HFFc6 (cell line): ENCODE measurements around the gene ALG9. TPM values are rescaled to one million over a fixed set of nuclear protein-coding genes. Genes with fewer than 3 reads are reported as not detected.

ENCODE experiments used
- DNase-seq: peaks from one replicate; pipeline ENCODE4 v3.0.0-alpha.2; 2018
- H3K27ac Mint-ChIP-seq: 2 replicates; pipeline ENCODE4 v1.8.0; 2020; ENCODE audit warnings: mild to moderate bottlenecking, mixed read lengths
- H3K27me3 Mint-ChIP-seq: 2 replicates; pipeline ENCODE4 v1.8.0; 2021; ENCODE audit warnings: mild to moderate bottlenecking, moderate library complexity, mixed read lengths; ENCODE audit not compliant: insufficient read depth
- H3K36me3 Mint-ChIP-seq: 2 replicates; pipeline ENCODE4 v1.8.0; 2021; ENCODE audit warnings: low read depth, mixed read lengths
- H3K4me1 Mint-ChIP-seq: 2 replicates; pipeline ENCODE4 v1.8.0; 2020; ENCODE audit warnings: low read depth, mixed read lengths
- H3K4me3 Mint-ChIP-seq: 2 replicates; pipeline ENCODE4 v1.8.0; 2020; ENCODE audit warnings: mild to moderate bottlenecking, moderate library complexity, mixed read lengths
- H3K9me3 Mint-ChIP-seq: 2 replicates; pipeline ENCODE4 v1.8.0; 2020; ENCODE audit warnings: mild to moderate bottlenecking, mixed read lengths
- total RNA-seq, 6 experiments: library from RNA; stranded (reverse); fragmentation: NEBNext Ultra II Directional; extraction: Animal tissue kit (Norgen Biotek cat#: 25700); gene quantifications; 2 replicates in 1 of 6; 3 replicates in 5 of 6; pipeline ENCODE4 v1.2.3, GENCODE V29; 2021
- TF ChIP-seq, protein P1 (sequence below): fragments of 200-600 bp; sonication (generic); IDR thresholded peaks from 2 replicates; pipeline ENCODE4 v1.5.0; 2021; ENCODE audit warnings: antibody characterized with exemption, mild to moderate bottlenecking

The ALG9 gene
- total RNA-seq, 6 experiments from 2014 or later, result 31.1 to 44.2 (median 36.5) TPM

DNA sequence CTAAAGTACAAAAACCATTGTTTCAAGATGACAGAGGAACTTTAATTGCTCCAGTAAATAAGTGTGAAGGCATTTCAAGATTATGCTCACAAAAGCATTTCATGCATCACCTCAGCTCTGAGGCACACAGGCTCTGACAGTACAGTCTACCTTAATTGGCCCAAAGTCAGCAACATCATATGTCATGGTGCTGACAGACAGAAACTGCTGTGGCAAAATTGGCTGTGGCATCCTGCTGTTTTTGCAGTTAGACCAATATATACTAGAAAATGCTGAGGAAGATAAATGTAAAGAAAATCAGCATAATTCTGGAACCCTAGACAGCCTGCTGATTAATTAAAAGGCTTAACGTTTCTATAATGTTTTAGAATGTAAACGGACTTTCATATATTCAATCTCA lies 70.2 kb downstream of the ALG9 start:
- DNase-seq, result no peak
- H3K36me3 Mint-ChIP-seq, result peaks cover 56% of the 10 kb centered on the region
- H3K9me3 Mint-ChIP-seq, result peaks cover 5% of the 10 kb centered on the region
- no peak overlapping the region for H3K4me3 Mint-ChIP-seq
- TF ChIP-seq, protein P1, sequence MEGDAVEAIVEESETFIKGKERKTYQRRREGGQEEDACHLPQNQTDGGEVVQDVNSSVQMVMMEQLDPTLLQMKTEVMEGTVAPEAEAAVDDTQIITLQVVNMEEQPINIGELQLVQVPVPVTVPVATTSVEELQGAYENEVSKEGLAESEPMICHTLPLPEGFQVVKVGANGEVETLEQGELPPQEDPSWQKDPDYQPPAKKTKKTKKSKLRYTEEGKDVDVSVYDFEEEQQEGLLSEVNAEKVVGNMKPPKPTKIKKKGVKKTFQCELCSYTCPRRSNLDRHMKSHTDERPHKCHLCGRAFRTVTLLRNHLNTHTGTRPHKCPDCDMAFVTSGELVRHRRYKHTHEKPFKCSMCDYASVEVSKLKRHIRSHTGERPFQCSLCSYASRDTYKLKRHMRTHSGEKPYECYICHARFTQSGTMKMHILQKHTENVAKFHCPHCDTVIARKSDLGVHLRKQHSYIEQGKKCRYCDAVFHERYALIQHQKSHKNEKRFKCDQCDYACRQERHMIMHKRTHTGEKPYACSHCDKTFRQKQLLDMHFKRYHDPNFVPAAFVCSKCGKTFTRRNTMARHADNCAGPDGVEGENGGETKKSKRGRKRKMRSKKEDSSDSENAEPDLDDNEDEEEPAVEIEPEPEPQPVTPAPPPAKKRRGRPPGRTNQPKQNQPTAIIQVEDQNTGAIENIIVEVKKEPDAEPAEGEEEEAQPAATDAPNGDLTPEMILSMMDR, result no peak
- peaks cover 37% of the 10 kb centered on the region for H3K4me1 Mint-ChIP-seq
- no peak overlapping the region for H3K27ac Mint-ChIP-seq
- H3K27me3 Mint-ChIP-seq, result no peaks in the 10 kb centered on the region; the same call in 1 of the 2 replicates

DNA sequence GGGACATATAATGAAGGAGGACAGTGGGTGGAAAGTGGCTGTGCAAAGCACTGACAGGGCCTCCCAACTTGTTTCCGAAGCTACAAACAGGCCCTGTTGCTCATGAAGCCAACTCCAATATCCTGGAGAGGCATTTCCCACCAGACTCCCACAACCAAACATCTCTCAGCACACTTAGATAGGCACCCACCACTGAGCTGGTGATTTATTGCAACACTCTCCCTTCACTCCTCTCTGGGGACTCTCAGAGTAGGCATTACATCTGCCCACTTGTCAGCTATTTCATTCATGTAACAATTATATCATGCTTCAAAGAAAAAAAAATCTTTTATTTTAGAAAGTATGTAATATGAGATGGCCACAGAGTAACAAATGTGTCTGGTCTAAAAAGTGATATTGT lies 73.1 kb downstream of the ALG9 start:
- peaks cover 65% of the 10 kb centered on the region for H3K4me1 Mint-ChIP-seq
- peaks cover 5% of the 10 kb centered on the region for H3K9me3 Mint-ChIP-seq
- TF ChIP-seq, protein P1, result no peak

DNA sequence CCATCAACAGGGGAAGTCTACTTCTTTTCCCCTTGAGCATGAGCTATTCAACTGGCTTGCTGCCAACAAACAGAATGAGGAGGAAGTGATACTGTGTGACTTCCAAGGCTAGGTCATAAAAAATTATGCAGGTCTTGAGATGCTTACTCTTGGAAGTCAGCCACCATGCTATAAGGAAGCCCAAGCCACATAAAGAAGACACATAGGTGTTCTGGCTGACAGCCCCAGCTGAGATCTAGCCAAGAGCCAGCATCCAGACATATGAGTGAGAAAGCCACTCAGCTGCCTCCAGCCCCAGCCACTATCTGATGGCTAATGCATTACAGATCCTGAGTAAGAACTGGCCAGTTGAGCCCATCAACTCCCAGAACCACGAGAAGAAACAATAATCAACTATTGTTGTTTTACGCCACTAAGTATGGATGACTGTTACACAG lies 74.2 kb downstream of the ALG9 start:
- no peaks in the 10 kb centered on the region; the same call in 1 of the 2 replicates for H3K27me3 Mint-ChIP-seq
- H3K4me1 Mint-ChIP-seq, result peaks cover 76% of the 10 kb centered on the region
- peak; percentile 25 for DNase-seq
- no peak overlapping the region for H3K4me3 Mint-ChIP-seq
- TF ChIP-seq, protein P1, result no peak
- peaks cover 45% of the 10 kb centered on the region for H3K36me3 Mint-ChIP-seq
- H3K27ac Mint-ChIP-seq, result peak overlapping the region; percentile 73
- peaks cover 5% of the 10 kb centered on the region for H3K9me3 Mint-ChIP-seq

More for the DNA sequence above, 73.1 kb downstream of the ALG9 start:
- no peak for DNase-seq
- Mint-ChIP-seq H3K4me3 (no peak overlapping the region; the same call in 1 of the 2 replicates), H3K36me3 (peaks cover 52% of the 10 kb centered on the region), H3K27me3 (no peaks in the 10 kb centered on the region; the same call in 1 of the 2 replicates), H3K27ac (no peak overlapping the region)

DNA sequence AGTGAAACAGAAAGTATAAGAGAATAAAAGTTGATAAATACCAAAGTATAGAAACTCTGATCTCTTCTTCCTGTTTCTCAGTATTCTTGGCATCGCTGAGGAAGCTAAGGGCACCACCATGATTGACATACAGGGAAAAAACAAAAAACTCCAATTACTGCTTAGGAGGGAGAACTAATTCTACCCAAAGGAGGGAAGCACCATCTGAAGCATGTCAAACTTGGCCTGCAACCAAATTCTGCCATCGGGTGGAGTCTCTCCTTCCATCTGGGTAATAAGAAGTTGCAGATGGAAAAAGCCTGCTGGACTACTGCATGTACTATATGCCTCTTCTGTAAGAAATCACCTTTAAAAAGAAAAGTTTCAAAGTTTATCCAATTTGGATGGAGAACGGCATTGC lies 74.7 kb downstream of the ALG9 start:
- Mint-ChIP-seq H3K36me3 (peaks cover 42% of the 10 kb centered on the region), H3K4me3 (no peak overlapping the region), H3K27ac (peak overlapping the region; percentile 73), H3K4me1 (peaks cover 77% of the 10 kb centered on the region), H3K27me3 (no peaks in the 10 kb centered on the region; the same call in 1 of the 2 replicates), H3K9me3 (peaks cover 5% of the 10 kb centered on the region)
- no peak for DNase-seq
- TF ChIP-seq, protein P1, result no peak

DNA sequence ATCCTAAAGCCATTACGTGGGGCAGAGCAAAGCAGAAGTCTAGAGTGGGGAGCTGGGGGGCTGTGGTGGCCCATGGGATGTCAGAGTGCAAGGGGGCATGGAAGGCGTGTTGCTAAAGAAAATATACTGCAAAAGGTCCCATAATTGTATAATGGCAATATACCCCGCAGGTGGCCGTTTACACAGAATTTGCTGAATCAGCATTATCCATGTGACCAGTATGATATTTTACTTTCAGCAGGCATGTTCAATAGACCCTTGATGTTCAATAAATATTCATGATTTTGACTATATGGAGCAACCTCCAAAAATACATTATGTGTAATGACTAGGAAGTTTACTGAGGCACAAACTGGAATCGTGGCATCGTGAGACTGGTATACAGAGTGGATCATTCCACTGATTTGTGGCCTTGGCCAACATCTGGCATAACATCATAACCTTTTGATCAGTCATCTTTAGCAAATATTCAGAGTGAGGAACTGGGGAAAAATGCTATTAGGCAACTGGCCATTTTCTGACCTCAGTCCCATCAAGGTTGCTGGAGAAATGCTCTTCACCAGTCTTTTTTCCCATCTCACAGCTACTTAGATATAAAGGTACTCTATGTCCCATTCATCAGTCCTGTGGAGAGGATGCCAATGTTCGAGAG lies 75.9 kb downstream of the ALG9 start:
- TF ChIP-seq, protein P1, result no peak

More for the DNA sequence above, 75.9 kb downstream of the ALG9 start:
- Mint-ChIP-seq H3K36me3 (peaks cover 42% of the 10 kb centered on the region), H3K4me1 (peaks cover 77% of the 10 kb centered on the region), H3K4me3 (no peak overlapping the region), H3K9me3 (peaks cover 5% of the 10 kb centered on the region), H3K27me3 (no peaks in the 10 kb centered on the region; the same call in 1 of the 2 replicates), H3K27ac (peak overlapping the region; percentile 86)
- DNase-seq, result peak; percentile 57
